HepG2 (cell line): ENCODE results near the gene RAB3B. TPM values are rescaled to one million over a fixed set of nuclear protein-coding genes. Genes with fewer than 3 reads are reported as not detected.

Experiments
- ARID5B ChIP-seq: IDR thresholded peaks from 2 replicates; pipeline ENCODE4 v1.4.0; 2020; ENCODE audit warnings: mild to moderate bottlenecking, missing genetic modification reagents
- GATA4 ChIP-seq: sonication (generic); IDR thresholded peaks from 2 replicates; pipeline ENCODE4 v1.6.1; 2016; ENCODE audit warnings: antibody characterized with exemption, low read depth, borderline replicate concordance
- KAT2B ChIP-seq: fragments of 150-350 bp; IDR thresholded peaks from 2 replicates; pipeline ENCODE4 v1.6.1; 2014; ENCODE audit warnings: low read depth, low read length, borderline replicate concordance
- MAF1 ChIP-seq: sonication (generic); formaldehyde crosslinking; IDR thresholded peaks from 2 replicates; pipeline ENCODE4 v1.5.0; 2020; ENCODE audit warnings: missing genetic modification reagents, borderline replicate concordance
- MEIS1 ChIP-seq: sonication (generic); formaldehyde crosslinking; IDR thresholded peaks from 2 replicates; pipeline ENCODE4 v1.9.0; 2021; ENCODE audit warnings: mild to moderate bottlenecking, missing genetic modification reagents, moderate library complexity, borderline replicate concordance
- MXD3 ChIP-seq: IDR thresholded peaks from 2 replicates; pipeline ENCODE4 v1.6.1; 2016; ENCODE audit warnings: mild to moderate bottlenecking, missing biosample characterization, missing genetic modification reagents
- PAXIP1 ChIP-seq: sonication (generic); formaldehyde crosslinking; conservative IDR thresholded peaks from 2 replicates; pipeline ENCODE4 v1.4.0; 2020; ENCODE audit warnings: mild to moderate bottlenecking, missing genetic modification reagents, moderate library complexity
- PHF8 ChIP-seq: sonication (generic); formaldehyde crosslinking; IDR thresholded peaks from 2 replicates; pipeline ENCODE4 v1.5.0; 2020; ENCODE audit warnings: missing genetic modification reagents
- THAP11 ChIP-seq: IDR thresholded peaks from 2 replicates; pipeline ENCODE4 v1.6.1; 2016; ENCODE audit warnings: missing biosample characterization, missing genetic modification reagents
- UBTF ChIP-seq: sonication (generic); formaldehyde crosslinking; IDR thresholded peaks from 2 replicates; pipeline ENCODE4 v1.4.0; 2020; ENCODE audit warnings: mild to moderate bottlenecking, missing genetic modification reagents
- ZNF20 ChIP-seq: sonication (generic); formaldehyde crosslinking; IDR thresholded peaks from 2 replicates; pipeline ENCODE4 v1.4.0; 2020; ENCODE audit warnings: mild to moderate bottlenecking, moderate library complexity, missing genetic modification reagents
- ZNF24 ChIP-seq: fragments of 450-650 bp; IDR thresholded peaks from 2 replicates; pipeline ENCODE4 v1.6.1; 2017; ENCODE audit warnings: antibody characterized with exemption, mild to moderate bottlenecking
- ZNF552 ChIP-seq: sonication (generic); formaldehyde crosslinking; IDR thresholded peaks from 2 replicates; pipeline ENCODE4 v1.9.0; 2022; ENCODE audit warnings: missing genetic modification reagents, mild to moderate bottlenecking, borderline replicate concordance
- ZSCAN31 ChIP-seq: sonication (generic); formaldehyde crosslinking; IDR thresholded peaks from 2 replicates; pipeline ENCODE4 v1.5.0; 2020; ENCODE audit warnings: low read depth, mild to moderate bottlenecking, missing genetic modification reagents
- polyA plus RNA-seq, 8 experiments: library from polyadenylated mRNA; depleted of rRNA in 3 of 8; stranded (reverse) in 7 of 8; unstranded in 1 of 8; fragments of >200 nt; fragmentation: Illumina TruSeq in 4 of 8; extraction: Trizol in 4 of 8; gene quantifications; 2 replicates each; pipeline versions ENCODE4 v1.2.1 to v1.2.3, GENCODE V29; 2011 to 2016; ENCODE audit warnings: low read depth in 4 of 8, missing spikeins in 1 of 8, mixed read lengths in 1 of 8; ENCODE audit not compliant: insufficient read depth in 1 of 8
- total RNA-seq, 5 experiments: library from RNA; depleted of rRNA; stranded (reverse); fragments of >200 nt; fragmentation: Illumina TruSeq; extraction: Trizol; gene quantifications; 2 replicates each; pipeline ENCODE4 v1.2.3, GENCODE V29; 2016; ENCODE audit warnings: low read depth in 1 of 5

The RAB3B gene
- total and polyA plus RNA-seq, 2 of the 13 experiments (the other 11 are each of a cell fraction or from before 2014, with no cell fraction given), result 1.0 to 1.2 TPM

- TF ChIP-seq PAXIP1 (peak; percentile 75), ZNF20 (CRISPR knock-in tag) (no peak), MEIS1 (CRISPR knock-in tag) (no peak), MAF1 (CRISPR knock-in tag) (no peak), KAT2B (0 out of 2 replicates have a peak, but pooled peaks have one; percentile 23), GATA4 (peak; percentile 84; the same call in 1 of the 2 replicates), THAP11 (peak; percentile 37; the same call in 1 of the 2 replicates), ZNF24 (peak; percentile 81), PHF8 (no peak), MXD3 (no peak), UBTF (CRISPR knock-in tag) (no peak), ARID5B (CRISPR knock-in tag) (peak; percentile 91), ZNF552 (CRISPR knock-in tag) (no peak), ZSCAN31 (CRISPR knock-in tag) (no peak)
These were observed 13.5 kb downstream of the RAB3B start (continued) for GRCh38 chr1:51976846-51977602.
